Activated naive CD8-positive, alpha-beta T cell treated with anti-CD3 and anti-CD28 coated beads, Interleukin-2, amount 10 ng/mL, durations not matched to agents 7 days and 5 days (primary cell): Measurements from ENCODE around the gene OPN1MW3. TPM values are rescaled to one million over a fixed set of nuclear protein-coding genes. Genes with fewer than 3 reads are reported as not detected.
A peak's percentile ranks its signal among the peaks of the same experiment; 100 is the strongest.

Experiments used
- ATAC-seq: fragments of 150-1000 bp; cut with Tn5 transposase; one replicate; pipeline ENCODE4 v1.10.0; 2021; ENCODE audit warnings: low read depth, moderate library complexity
- POLR2A ChIA-PET: fragments of 350-600 bp; sonication (Branson Sonifier 250); formaldehyde crosslinking; loops from one replicate; lab custom pipeline; 2021; ENCODE audit warnings: antibody characterized with exemption; lab: Charles Lee
- DNase-seq: peaks from one replicate; pipeline ENCODE4 v3.0.0; 2021
- H3K27ac Mint-ChIP-seq: one replicate; pipeline ENCODE4 v1.8.0; 2022; ENCODE audit warnings: mild to moderate bottlenecking, mixed read lengths
- H3K27me3 Mint-ChIP-seq: one replicate; pipeline ENCODE4 v1.8.0; 2022; ENCODE audit warnings: mild to moderate bottlenecking, moderate library complexity, mixed read lengths
- H3K36me3 Mint-ChIP-seq: one replicate; pipeline ENCODE4 v1.8.0; 2021; ENCODE audit warnings: mild to moderate bottlenecking, mixed read lengths
- H3K4me1 Mint-ChIP-seq: one replicate; pipeline ENCODE4 v1.8.0; 2021; ENCODE audit warnings: mixed read lengths
- H3K4me3 Mint-ChIP-seq: one replicate; pipeline ENCODE4 v1.8.0; 2022; ENCODE audit warnings: mild to moderate bottlenecking, moderate library complexity, mixed read lengths
- H3K9me3 Mint-ChIP-seq: one replicate; pipeline ENCODE4 v1.8.0; 2021; ENCODE audit warnings: mixed read lengths
- total RNA-seq, 2 experiments: library from RNA; stranded (reverse); gene quantifications; one replicate each; pipeline ENCODE4 v1.2.3, GENCODE V29; 2021

Gene OPN1MW3
- total RNA-seq, 2 experiments from 2014 or later: not detected

DNA sequence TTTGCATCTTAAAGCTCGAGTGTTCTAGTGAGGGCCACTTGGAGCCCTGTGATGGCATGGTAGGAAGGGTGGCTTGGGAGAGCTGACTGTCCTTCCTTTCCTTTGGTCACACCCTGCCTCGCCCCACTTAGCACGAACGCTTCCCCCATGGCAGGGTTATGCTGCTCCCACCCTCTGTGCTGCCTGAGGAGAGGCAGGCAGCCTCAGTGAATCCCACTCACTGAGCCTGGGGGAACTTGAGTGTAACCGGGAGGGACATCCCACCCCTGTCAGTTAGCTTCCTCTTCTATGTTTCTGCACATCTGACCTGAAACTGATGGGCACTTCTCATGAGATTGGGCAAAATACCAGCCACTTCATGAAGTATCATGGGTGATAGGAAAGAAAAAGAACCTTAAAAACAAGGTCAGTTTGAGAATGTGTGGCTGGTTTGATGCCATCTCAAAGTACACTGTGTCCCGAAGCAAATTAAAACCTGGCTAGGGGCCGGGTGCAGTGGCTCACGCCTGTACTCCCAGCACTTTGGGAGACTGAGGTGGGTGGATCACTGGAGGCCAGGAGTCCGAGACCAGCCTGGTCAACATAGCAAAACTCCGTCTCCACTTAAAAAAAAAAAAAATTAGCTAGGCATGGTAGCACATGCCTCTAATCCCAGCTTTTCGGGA is 48.3 kb downstream of the OPN1MW3 start:
- Mint-ChIP-seq H3K27ac (no peak overlapping the region), H3K4me1 (peaks cover 11% of the 10 kb centered on the region), H3K36me3 (no peaks in the 10 kb centered on the region), H3K27me3 (no peaks in the 10 kb centered on the region), H3K9me3 (no peaks in the 10 kb centered on the region), H3K4me3 (no peak overlapping the region)
- POLR2A ChIA-PET: no interaction called here
- DNase-seq (no peak), ATAC-seq (no peak)

- Mint-ChIP-seq H3K36me3 (no peaks in the 10 kb centered on the region), H3K4me1 (peaks cover 15% of the 10 kb centered on the region), H3K27ac (no peak overlapping the region), H3K27me3 (no peaks in the 10 kb centered on the region), H3K9me3 (no peaks in the 10 kb centered on the region), H3K4me3 (no peak overlapping the region)
- POLR2A ChIA-PET: interaction anchor here (0.5 kb wide), 1 partner anchor 167 kb away, joined by 8 read pairs; no protein-coding TSS in a partner anchor
- ATAC-seq: no peak
- no peak for DNase-seq
Measured at GRCh38 chrX:154307202-154307601, 49.8 kb downstream of the OPN1MW3 start.

DNA sequence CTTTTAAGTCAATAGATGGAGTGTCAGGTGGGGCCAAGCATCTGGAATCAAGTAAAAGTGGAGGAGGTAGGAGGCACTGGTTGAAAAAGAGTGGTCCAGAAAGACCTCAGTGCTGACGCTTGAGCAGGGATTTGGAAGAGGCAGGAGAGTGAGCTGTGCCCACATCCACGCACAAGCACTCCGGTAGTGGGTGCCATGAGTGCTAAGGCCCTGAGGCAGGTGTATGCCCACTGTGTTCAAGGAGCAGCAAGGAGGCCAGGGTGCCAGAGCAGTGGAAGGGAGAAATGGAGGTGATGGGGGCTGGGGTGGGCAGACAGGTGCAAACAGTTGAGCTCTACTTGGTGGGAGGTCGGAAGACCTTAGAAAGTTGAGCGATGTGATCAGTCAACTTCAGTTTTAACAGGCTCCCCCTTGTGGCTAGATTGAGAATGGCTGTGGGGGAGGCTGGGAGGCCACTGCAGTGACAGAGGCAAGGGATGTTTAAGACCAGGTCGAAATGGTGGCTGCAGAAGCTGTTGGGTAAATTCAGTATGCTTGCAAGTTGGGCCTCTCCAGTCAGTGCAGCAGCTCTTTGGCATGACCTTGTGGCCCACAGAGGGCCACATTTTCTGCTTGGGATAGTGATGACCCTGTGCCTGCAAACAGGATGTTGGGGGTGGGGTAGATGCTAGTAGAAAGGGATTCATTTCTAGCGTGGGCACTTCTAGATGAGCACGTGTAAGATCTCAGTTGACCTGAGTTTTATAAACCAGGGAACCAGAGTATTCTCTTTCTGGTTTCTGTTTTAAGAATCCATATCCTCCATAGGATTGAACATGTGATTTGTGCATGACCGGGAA is 50.9 kb downstream of the OPN1MW3 start:
- POLR2A ChIA-PET: interaction anchor here (0.6 kb wide), 1 partner anchor 171 kb away, joined by 3 read pairs; no protein-coding TSS in a partner anchor
- ATAC-seq (peak; percentile 82), DNase-seq (peak; percentile 72)
- Mint-ChIP-seq H3K4me1 (peaks cover 21% of the 10 kb centered on the region), H3K9me3 (no peaks in the 10 kb centered on the region), H3K27ac (peak overlapping the region; percentile 87), H3K4me3 (peak overlapping the region; percentile 30), H3K36me3 (no peaks in the 10 kb centered on the region), H3K27me3 (no peaks in the 10 kb centered on the region)

GRCh38 chrX:154309041-154309775 is 51.8 kb downstream of the OPN1MW3 start:
- Mint-ChIP-seq H3K36me3 (no peaks in the 10 kb centered on the region), H3K4me1 (peaks cover 25% of the 10 kb centered on the region), H3K27ac (peak overlapping the region; percentile 87), H3K27me3 (no peaks in the 10 kb centered on the region), H3K4me3 (no peak overlapping the region), H3K9me3 (no peaks in the 10 kb centered on the region)
- DNase-seq: no peak
- no peak for ATAC-seq
- POLR2A ChIA-PET: no interaction called here

DNA sequence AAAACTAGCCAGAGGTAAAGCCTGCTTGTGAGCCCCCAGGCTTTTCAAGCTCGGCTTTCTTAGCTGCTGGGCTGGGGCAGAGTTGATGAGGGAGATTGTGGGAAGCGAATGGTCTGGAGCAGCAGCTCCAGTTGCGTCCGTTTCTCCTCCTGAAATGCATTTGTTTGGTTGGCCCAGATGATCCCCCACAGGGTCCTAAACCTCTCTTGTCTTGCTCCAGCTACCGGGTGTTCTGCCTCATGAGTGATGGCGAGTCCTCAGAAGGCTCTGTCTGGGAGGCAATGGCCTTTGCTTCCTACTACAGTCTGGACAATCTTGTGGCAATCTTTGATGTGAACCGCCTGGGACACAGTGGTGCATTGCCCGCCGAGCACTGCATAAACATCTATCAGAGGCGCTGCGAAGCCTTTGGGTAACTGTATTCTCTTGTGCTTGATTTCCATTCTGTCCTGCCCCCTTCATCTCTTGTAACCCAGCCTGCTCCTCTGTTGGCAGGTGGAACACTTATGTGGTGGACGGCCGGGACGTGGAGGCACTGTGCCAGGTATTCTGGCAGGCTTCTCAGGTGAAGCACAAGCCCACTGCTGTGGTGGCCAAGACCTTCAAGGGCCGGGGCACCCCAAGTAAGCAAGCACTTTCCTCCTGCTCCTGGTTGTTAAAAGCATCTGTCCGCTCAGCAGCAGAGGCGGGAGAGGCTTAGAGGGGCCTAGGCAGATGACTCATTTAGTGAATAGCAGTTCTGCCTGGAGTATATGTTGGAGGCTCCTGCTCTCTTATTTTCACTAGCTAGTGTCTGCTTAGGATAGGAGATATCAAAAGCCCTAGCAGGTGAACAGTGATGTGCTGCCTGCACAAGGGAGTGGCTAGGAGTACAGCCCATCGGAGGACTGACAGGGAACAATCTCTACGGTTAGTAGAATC is 53.5 kb downstream of the OPN1MW3 start:
- no peak overlapping the region for H3K4me3 Mint-ChIP-seq
- DNase-seq (no peak), ATAC-seq (no peak)
- peaks cover 26% of the 10 kb centered on the region for H3K4me1 Mint-ChIP-seq
- no peak overlapping the region for H3K27ac Mint-ChIP-seq
- no peaks in the 10 kb centered on the region for H3K27me3 Mint-ChIP-seq
- POLR2A ChIA-PET: interaction anchor here (0.8 kb wide), 1 partner anchor 214 kb away, joined by 4 read pairs; no protein-coding TSS in a partner anchor
- no peaks in the 10 kb centered on the region for H3K36me3 Mint-ChIP-seq
- no peaks in the 10 kb centered on the region for H3K9me3 Mint-ChIP-seq

DNA sequence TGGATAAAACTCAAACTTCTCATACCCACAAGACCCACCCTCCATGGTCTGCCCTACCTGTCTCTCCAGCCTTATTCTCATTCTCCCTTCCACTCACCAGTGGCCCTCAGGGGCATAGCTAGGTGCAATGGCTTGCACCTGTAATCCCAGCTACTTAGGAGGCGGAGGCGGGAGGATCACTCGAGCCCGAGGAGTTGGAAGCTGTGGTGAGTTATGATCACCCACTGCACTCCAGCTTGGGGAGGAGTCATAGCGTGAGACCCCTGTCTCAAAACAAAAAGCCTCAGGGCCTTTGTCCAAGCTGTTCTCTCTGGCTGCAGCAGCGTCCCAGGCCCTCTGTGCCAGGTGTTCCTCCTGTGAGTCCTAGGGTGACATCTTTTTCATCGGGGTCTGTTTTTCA is 54.7 kb downstream of the OPN1MW3 start:
- POLR2A ChIA-PET: interaction anchor here (0.8 kb wide), 1 partner anchor 215 kb away, joined by 4 read pairs; no protein-coding TSS in a partner anchor
- Mint-ChIP-seq H3K4me3 (no peak overlapping the region), H3K9me3 (no peaks in the 10 kb centered on the region), H3K27me3 (no peaks in the 10 kb centered on the region), H3K36me3 (no peaks in the 10 kb centered on the region), H3K4me1 (peaks cover 27% of the 10 kb centered on the region), H3K27ac (no peak overlapping the region)
- no peak for ATAC-seq
- DNase-seq: no peak

GRCh38 chrX:154313147-154313546 is 55.8 kb downstream of the OPN1MW3 start:
- Mint-ChIP-seq H3K4me3 (peak overlapping the region; percentile 54), H3K27me3 (no peaks in the 10 kb centered on the region), H3K36me3 (no peaks in the 10 kb centered on the region), H3K4me1 (peaks cover 32% of the 10 kb centered on the region), H3K9me3 (no peaks in the 10 kb centered on the region), H3K27ac (peak overlapping the region; percentile 80)
- no peak for DNase-seq
- ATAC-seq: peak; percentile 70
- POLR2A ChIA-PET: no interaction called here

DNA sequence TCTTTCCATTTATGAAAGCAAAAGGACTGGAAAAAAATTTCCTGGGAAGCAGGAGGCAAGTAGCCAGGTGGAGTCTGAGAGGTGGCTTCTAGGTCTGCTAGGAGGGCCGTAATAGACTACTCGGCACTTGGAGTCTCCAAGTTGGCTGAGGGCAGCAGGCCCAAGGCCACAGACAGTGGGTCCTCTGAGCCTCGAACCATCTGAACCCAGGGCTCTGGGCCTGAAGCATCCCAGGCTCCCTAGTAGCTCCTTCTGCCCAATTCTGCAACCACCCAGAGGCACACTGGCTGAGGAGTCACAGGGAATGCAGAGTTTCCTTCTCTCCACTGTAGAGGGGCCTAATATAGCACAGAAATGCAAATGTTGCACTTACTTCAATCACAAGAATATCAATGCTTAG is 58.0 kb downstream of the OPN1MW3 start:
- POLR2A ChIA-PET: interaction anchor here (0.6 to 1.6 kb wide), 2 partner anchors 12 to 543 kb away, joined by 3 to 5 read pairs; no protein-coding TSS in a partner anchor
- H3K36me3 Mint-ChIP-seq: no peaks in the 10 kb centered on the region
- no peak overlapping the region for H3K4me3 Mint-ChIP-seq
- ATAC-seq: no peak
- no peaks in the 10 kb centered on the region for H3K9me3 Mint-ChIP-seq
- peaks cover 28% of the 10 kb centered on the region for H3K4me1 Mint-ChIP-seq
- no peak for DNase-seq
- no peaks in the 10 kb centered on the region for H3K27me3 Mint-ChIP-seq
- H3K27ac Mint-ChIP-seq: no peak overlapping the region

- ATAC-seq: no peak
- H3K36me3 Mint-ChIP-seq: no peaks in the 10 kb centered on the region
- no peak for DNase-seq
- H3K9me3 Mint-ChIP-seq: no peaks in the 10 kb centered on the region
- peaks cover 38% of the 10 kb centered on the region for H3K4me1 Mint-ChIP-seq
- no peaks in the 10 kb centered on the region for H3K27me3 Mint-ChIP-seq
- H3K4me3 Mint-ChIP-seq: no peak overlapping the region
- POLR2A ChIA-PET: no interaction called here
- no peak overlapping the region for H3K27ac Mint-ChIP-seq
Measured at GRCh38 chrX:154317391-154317995, 60.1 kb downstream of the OPN1MW3 start.

DNA sequence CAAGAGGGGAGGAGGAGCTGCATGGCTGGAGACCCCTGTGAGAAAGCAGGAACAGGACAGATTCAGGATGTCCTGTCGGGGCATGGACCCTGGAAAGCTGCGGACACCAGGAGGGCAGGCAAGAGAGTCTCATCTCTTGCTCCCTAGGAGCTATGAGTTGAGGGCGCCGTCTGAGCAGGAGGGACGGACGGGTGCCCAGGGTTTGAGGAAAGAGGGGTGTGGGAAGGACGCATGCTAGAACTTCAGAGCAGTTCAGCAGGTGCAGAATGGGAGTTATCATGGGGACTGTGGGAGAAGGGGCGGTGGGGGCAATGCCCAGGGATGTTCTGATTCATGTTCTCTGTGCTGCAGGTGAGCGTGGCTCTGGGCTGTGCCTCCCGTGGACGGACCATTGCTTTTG is 63.0 kb downstream of the OPN1MW3 start:
- Mint-ChIP-seq H3K27me3 (no peaks in the 10 kb centered on the region), H3K4me1 (peaks cover 27% of the 10 kb centered on the region), H3K9me3 (no peaks in the 10 kb centered on the region), H3K36me3 (no peaks in the 10 kb centered on the region), H3K4me3 (no peak overlapping the region), H3K27ac (peak overlapping the region; percentile 58)
- ATAC-seq (no peak), DNase-seq (no peak)
- POLR2A ChIA-PET: no interaction called here
